IMR-90 (cell line): ENCODE data around the gene NR1H4. TPM values are rescaled to one million over a fixed set of nuclear protein-coding genes. Genes with fewer than 3 reads are reported as not detected.

Experiments used
- ATAC-seq: fragments of 200-7000 bp; cut with Tn5 transposase; 2 replicates; pipeline ENCODE4 v1.9.1; 2020; ENCODE audit warnings: low read depth, mild to moderate bottlenecking, moderate library complexity
- BruUV-seq: library from RNA; stranded (reverse); fragments of 400-500 nt; replicated peaks from 2 replicates; lab custom pipeline; 2021; lab: Mats Ljungman, UMichigan
- CTCF ChIA-PET: fragments of 300-600 bp; formaldehyde crosslinking; extraction: SDS; loops from one replicate; lab custom pipeline; 2021; ENCODE audit warnings: antibody characterized with exemption; lab: Yijun Ruan, JAX
- POLR2A ChIA-PET: fragments of 300-600 bp; sonication (Branson Sonifier 250); formaldehyde crosslinking; loops from one replicate; lab custom pipeline; 2022; ENCODE audit warnings: antibody characterized with exemption; ENCODE audit not compliant: unreplicated experiment; lab: Charles Lee
- DNase-seq: peaks from one replicate; pipeline ENCODE4 v3.0.0; 2013
- H2AFZ ChIP-seq: replicated peaks from 2 replicates; pipeline ENCODE3; 2013; ENCODE audit warnings: low read length, mild to moderate bottlenecking; ENCODE audit not compliant: poor library complexity
- H2AK5ac ChIP-seq: 2 replicates; pipeline ENCODE4 v1.6.1; 2013; ENCODE audit warnings: low read depth, low read length, inconsistent platforms
- H2AK9ac ChIP-seq: replicated peaks from 2 replicates; pipeline ENCODE3; 2013; ENCODE audit warnings: mild to moderate bottlenecking, low read depth, low read length, moderate library complexity; ENCODE audit not compliant: poor library complexity
- H2BK120ac ChIP-seq: 2 replicates; pipeline ENCODE4 v1.6.1; 2013; ENCODE audit warnings: low read depth, low read length, inconsistent platforms
- H2BK15ac ChIP-seq: 3 replicates; pipeline ENCODE4 v1.6.1; 2013; ENCODE audit warnings: low read depth, low read length, inconsistent platforms
- H2BK20ac ChIP-seq: 2 replicates; pipeline ENCODE4 v1.6.1; 2013; ENCODE audit warnings: low read depth, mild to moderate bottlenecking, inconsistent platforms, low read length, moderate library complexity
- H2BK5ac ChIP-seq: 2 replicates; pipeline ENCODE4 v1.6.1; 2013; ENCODE audit warnings: mild to moderate bottlenecking, low read depth, low read length, inconsistent platforms; ENCODE audit not compliant: poor library complexity, severe bottlenecking
- H3K14ac ChIP-seq: replicated peaks from 2 replicates; pipeline ENCODE4 v1.6.1; 2013; ENCODE audit warnings: low read depth, low read length, inconsistent platforms
- H3K18ac ChIP-seq: 2 replicates; pipeline ENCODE4 v1.6.1; 2013; ENCODE audit warnings: low read depth, low read length, control low read depth
- H3K23ac ChIP-seq: 2 replicates; pipeline ENCODE4 v1.6.1; 2013; ENCODE audit warnings: low read depth, low read length, inconsistent platforms
- H3K27ac ChIP-seq: 2 replicates; pipeline ENCODE4 v1.5.1; 2013; ENCODE audit warnings: mild to moderate bottlenecking, control low read depth, low read length; ENCODE audit not compliant: insufficient read depth
- H3K27me3 ChIP-seq: 2 replicates; pipeline ENCODE4 v1.6.1; 2013; ENCODE audit warnings: low read length; ENCODE audit not compliant: control insufficient read depth, insufficient read depth
- H3K36me3 ChIP-seq: 2 replicates; pipeline ENCODE4 v1.6.1; 2013; ENCODE audit warnings: low read length, mixed read lengths; ENCODE audit not compliant: control insufficient read depth, insufficient read depth
- H3K4ac ChIP-seq: 2 replicates; pipeline ENCODE4 v1.6.1; 2013; ENCODE audit warnings: low read depth, low read length, inconsistent platforms
- H3K4me1 ChIP-seq: 2 replicates; pipeline ENCODE4 v1.6.1; 2013; ENCODE audit warnings: low read length, mixed read lengths; ENCODE audit not compliant: control insufficient read depth, insufficient read depth
- H3K4me2 ChIP-seq: 2 replicates; pipeline ENCODE4 v1.6.1; 2013; ENCODE audit warnings: low read depth, mild to moderate bottlenecking, control low read depth, low read length, moderate library complexity
- H3K4me3 ChIP-seq: 2 replicates; pipeline ENCODE4 v1.5.1; 2013; ENCODE audit warnings: low read depth, mild to moderate bottlenecking, control low read depth, low read length, moderate library complexity; ENCODE audit not compliant: insufficient read depth
- H3K56ac ChIP-seq: 2 replicates; pipeline ENCODE4 v1.6.1; 2013; ENCODE audit warnings: low read length, inconsistent platforms; ENCODE audit not compliant: insufficient read depth; ENCODE audit errors: extremely low read depth
- H3K79me1 ChIP-seq, 2 experiments: 2 replicates each; pipeline ENCODE4 v1.6.1; 2013; ENCODE audit warnings: low read length in 2 of 2, inconsistent platforms in 1 of 2, low read depth in 1 of 2
- H3K9ac ChIP-seq: 2 replicates; pipeline ENCODE4 v1.6.1; 2013; ENCODE audit warnings: low read depth, low read length, control low read depth
- H3K9me1 ChIP-seq: 2 replicates; pipeline ENCODE4 v1.6.1; 2013; ENCODE audit warnings: low read length, inconsistent platforms; ENCODE audit not compliant: insufficient read depth
- H3K9me3 ChIP-seq: 2 replicates; pipeline ENCODE4 v1.6.1; 2013; ENCODE audit warnings: low read length; ENCODE audit not compliant: control insufficient read depth, insufficient read depth
- H4K20me1 ChIP-seq: 2 replicates; pipeline ENCODE4 v1.6.1; 2013; ENCODE audit warnings: low read length, inconsistent platforms; ENCODE audit not compliant: insufficient read depth
- H4K5ac ChIP-seq: 2 replicates; pipeline ENCODE4 v1.6.1; 2013; ENCODE audit warnings: mild to moderate bottlenecking, low read depth, low read length, control low read depth
- H4K8ac ChIP-seq, 2 experiments: 2 replicates each; pipeline ENCODE4 v1.6.1; 2013; ENCODE audit warnings: low read depth in 2 of 2, low read length in 2 of 2, control low read depth in 1 of 2, inconsistent platforms in 1 of 2
- H4K91ac ChIP-seq: 2 replicates; pipeline ENCODE4 v1.6.1; 2013; ENCODE audit warnings: low read depth, low read length, inconsistent platforms; ENCODE audit not compliant: insufficient read depth
- BHLHE40 ChIP-seq: fragments of 150-350 bp; IDR thresholded peaks from 2 replicates; pipeline ENCODE4 v1.6.1; 2016; ENCODE audit warnings: mild to moderate bottlenecking, low read depth, low read length
- CHD1 ChIP-seq: IDR thresholded peaks from 2 replicates; pipeline ENCODE4 v1.6.1; 2012; ENCODE audit warnings: low read depth, low read length, improper control_type of control experiment
- ELK1 ChIP-seq: fragments of 150-350 bp; IDR thresholded peaks from 2 replicates; pipeline ENCODE4 v1.6.1; 2016; ENCODE audit warnings: low read depth, mild to moderate bottlenecking, low read length, moderate library complexity, borderline replicate concordance
- MAFK ChIP-seq: IDR thresholded peaks from 2 replicates; pipeline ENCODE4 v1.6.1; 2012; ENCODE audit warnings: low read depth, low read length, improper control_type of control experiment
- MXI1 ChIP-seq: IDR thresholded peaks from 2 replicates; pipeline ENCODE4 v1.6.1; 2012; ENCODE audit warnings: low read depth, mild to moderate bottlenecking, low read length, moderate library complexity, borderline replicate concordance
- NFE2L2 ChIP-seq: fragments of 150-350 bp; IDR thresholded peaks from 2 replicates; pipeline ENCODE4 v1.6.1; 2016; ENCODE audit warnings: low read depth, mild to moderate bottlenecking, low read length
- RAD21 ChIP-seq: IDR thresholded peaks from 2 replicates; pipeline ENCODE4 v1.6.1; 2012; ENCODE audit warnings: low read length, improper control_type of control experiment
- RCOR1 ChIP-seq: IDR thresholded peaks from 2 replicates; pipeline ENCODE4 v1.6.1; 2012; ENCODE audit warnings: mild to moderate bottlenecking, low read length, improper control_type of control experiment; ENCODE audit not compliant: insufficient replicate concordance
- RFX5 ChIP-seq: IDR thresholded peaks from 2 replicates; pipeline ENCODE4 v1.8.0; 2012; ENCODE audit warnings: low read depth, mild to moderate bottlenecking, low read length, moderate library complexity
- SMC3 ChIP-seq: fragments of 150-350 bp; IDR thresholded peaks from 2 replicates; pipeline ENCODE4 v1.6.1; 2016; ENCODE audit warnings: low read depth, mild to moderate bottlenecking, antibody characterized with exemption, low read length, moderate library complexity
- USF2 ChIP-seq: fragments of 150-350 bp; IDR thresholded peaks from 2 replicates; pipeline ENCODE4 v1.6.1; 2017; ENCODE audit warnings: mild to moderate bottlenecking, antibody characterized with exemption, low read length, low read depth
- WGBS, 2 experiments: methylation state at CpG; one replicate each; pipeline versions ENCODE4 v1.1.5 to v1.1.7; 2013; ENCODE audit warnings: missing lambda C conversion rate in 2 of 2; ENCODE audit not compliant: insufficient read length in 1 of 2; ENCODE audit errors: extremely low coverage in 2 of 2; 5-methylcytosine and 5-hydroxymethylcytosine counted together
- dilution Hi-C: fragments of 300-500 bp; cut with HindIII; formaldehyde crosslinking; loops from one replicate; pipeline ENCODE4 v1.14.3; 2018; ENCODE audit warnings: low sequenced_read_pairs; ENCODE audit not compliant: unreplicated experiment
- in situ Hi-C: fragments of 300-500 bp; cut with MboI; formaldehyde crosslinking; loops from 3 replicates; pipeline ENCODE4 v1.14.3; 2019; ENCODE audit warnings: low sequenced_read_pairs, inconsistent platforms, mixed read lengths
- intact Hi-C: fragments of 100-400 bp; cut with micrococcal nuclease; formaldehyde crosslinking; loops from 2 replicates; pipeline ENCODE4 v1.10.0; 2022
- polyA plus RNA-seq, 3 experiments: library from polyadenylated mRNA; depleted of rRNA; stranded (reverse); fragments of >200 nt; gene quantifications; 2 replicates each; pipeline ENCODE4 v1.2.3, GENCODE V29; 2012; ENCODE audit warnings: low replicate concordance in 1 of 3
- total RNA-seq: library from RNA; depleted of rRNA; stranded (reverse); fragments of >200 nt; gene quantifications from 2 replicates; pipeline ENCODE4 v1.2.3, GENCODE V29; 2012

NR1H4 gene
- total and polyA plus RNA-seq, 2 of the 4 experiments (the other 2 are of a cell fraction): not detected

GRCh38 chr12:100499416-100499815, 25.8 kb downstream of the NR1H4 start:
- no peak for ATAC-seq
- H4K5ac ChIP-seq: no peak overlapping the region
- BruUV-seq: no TSS peak
- no peak overlapping the region for H3K4me2 ChIP-seq
- WGBS, 2 experiments: no CpG with 5 or more reads among the region's 1 CpG
- H3K23ac ChIP-seq: no peak overlapping the region
- no peak overlapping the region for H2BK20ac ChIP-seq
- no peak overlapping the region for H2AFZ ChIP-seq
- in situ Hi-C loops: no loop called here
- no peak overlapping the region for H4K91ac ChIP-seq
- no peak overlapping the region for H2AK5ac ChIP-seq
- H3K27me3 ChIP-seq: no peaks in the 10 kb centered on the region
- no peaks in the 10 kb centered on the region for H4K20me1 ChIP-seq
- H3K27ac ChIP-seq: no peak overlapping the region
- no peak overlapping the region for H3K14ac ChIP-seq
- ChIA-PET POLR2A (no interaction called here), CTCF (no interaction called here)
- H3K56ac ChIP-seq: no peak overlapping the region
- H3K9ac ChIP-seq: no peak overlapping the region
- no peak overlapping the region for H2BK120ac ChIP-seq
- no peaks in the 10 kb centered on the region for H3K36me3 ChIP-seq
- H2BK15ac ChIP-seq: no peak overlapping the region
- H3K79me1 ChIP-seq: no peaks in the 10 kb centered on the region
- DNase-seq: no peak
- H3K18ac ChIP-seq: no peak overlapping the region
- H3K4ac ChIP-seq: no peak overlapping the region
- H3K4me3 ChIP-seq: no peak overlapping the region
- no peak overlapping the region for H2BK5ac ChIP-seq
- H2AK9ac ChIP-seq: no peak overlapping the region
- H4K8ac ChIP-seq: no peak overlapping the region
- dilution Hi-C loops: no loop called here
- no peaks in the 10 kb centered on the region for H3K9me1 ChIP-seq
- no peaks in the 10 kb centered on the region for H3K4me1 ChIP-seq
- no peaks in the 10 kb centered on the region for H3K9me3 ChIP-seq
- TF ChIP-seq MXI1 (no peak), ELK1 (no peak), RAD21 (no peak), RCOR1 (no peak), SMC3 (no peak), MAFK (no peak), RFX5 (no peak), NFE2L2 (no peak), BHLHE40 (no peak), CHD1 (no peak), USF2 (no peak)
- intact Hi-C loops: no loop called here
